Neural cell (in vitro differentiated cells): ENCODE measurements around the gene SERPINH1. TPM values are rescaled to one million over a fixed set of nuclear protein-coding genes. Genes with fewer than 3 reads are reported as not detected.
A peak's percentile ranks its signal among the peaks of the same experiment; 100 is the strongest.

Experiments
- H2AFZ ChIP-seq: fragments of 200-600, 300-800 bp; sonication (generic), shearing (Covaris generic); 2 replicates; pipeline ENCODE4 v1.6.0; 2014; ENCODE audit warnings: low read depth, mild to moderate bottlenecking, antibody characterized with exemption, low read length, moderate library complexity
- H3F3A ChIP-seq: fragments of 200-600 bp; shearing (Covaris generic); 2 replicates; pipeline ENCODE4 v1.6.1; 2016; ENCODE audit warnings: mild to moderate bottlenecking, moderate library complexity, mixed read lengths, antibody characterized with exemption, low read length; ENCODE audit not compliant: insufficient read depth, poor library complexity, severe bottlenecking
- H3K27ac ChIP-seq: fragments of 200-600, 300-800 bp; sonication (generic), shearing (Covaris generic); 2 replicates; pipeline ENCODE4 v1.5.1; 2014; ENCODE audit warnings: mild to moderate bottlenecking, low read length, moderate library complexity
- H3K27me3 ChIP-seq: fragments of 300-800, 200-600 bp; sonication (generic), shearing (Covaris generic); 2 replicates; pipeline ENCODE4 v1.6.0; 2014; ENCODE audit warnings: mild to moderate bottlenecking, low read depth, low read length, moderate library complexity; ENCODE audit not compliant: insufficient read depth
- H3K36me3 ChIP-seq: fragments of 300-800, 200-600 bp; sonication (generic), shearing (Covaris generic); 2 replicates; pipeline ENCODE4 v1.5.1; 2014; ENCODE audit warnings: mild to moderate bottlenecking, antibody characterized with exemption, low read length, moderate library complexity; ENCODE audit not compliant: insufficient read depth
- H3K4me2 ChIP-seq: fragments of 300-800, 200-600 bp; sonication (generic), shearing (Covaris generic); 2 replicates; pipeline ENCODE4 v1.6.0; 2014; ENCODE audit warnings: mild to moderate bottlenecking, low read length
- H3K4me3 ChIP-seq: fragments of 300-800, 200-600 bp; sonication (generic), shearing (Covaris generic); 2 replicates; pipeline ENCODE4 v1.5.1; 2014; ENCODE audit warnings: mild to moderate bottlenecking, low read length, moderate library complexity
- H3K79me2 ChIP-seq: fragments of 200-600 bp; shearing (Covaris generic); replicated peaks from 2 replicates; pipeline ENCODE4 v1.6.0; 2014; ENCODE audit warnings: mild to moderate bottlenecking, low read length, moderate library complexity; ENCODE audit not compliant: insufficient read depth
- H3K9ac ChIP-seq: fragments of 300-800, 200-600 bp; sonication (generic), shearing (Covaris generic); 2 replicates; pipeline ENCODE4 v1.6.1; 2016; ENCODE audit warnings: mild to moderate bottlenecking, low read length, mixed read lengths
- H3K9me2 ChIP-seq: fragments of 200-600 bp; shearing (Covaris generic); 2 replicates; pipeline ENCODE4 v1.6.1; 2016; ENCODE audit warnings: mild to moderate bottlenecking, low read length, mixed read lengths; ENCODE audit not compliant: insufficient read depth
- H3K9me3 ChIP-seq: fragments of 200-600, 300-800 bp; sonication (generic), shearing (Covaris generic); 2 replicates; pipeline ENCODE4 v1.6.1; 2016; ENCODE audit warnings: mild to moderate bottlenecking, mixed run types, low read length, moderate library complexity, mixed read lengths
- H4K20me1 ChIP-seq: fragments of 200-600 bp; shearing (Covaris generic); 2 replicates; pipeline ENCODE4 v1.6.1; 2016; ENCODE audit warnings: mild to moderate bottlenecking, mixed run types; ENCODE audit not compliant: insufficient read depth
- CTCF ChIP-seq: fragments of 450-650 bp; IDR thresholded peaks from 2 replicates; pipeline ENCODE4 v1.5.1; 2014; ENCODE audit warnings: antibody characterized with exemption, mild to moderate bottlenecking, moderate library complexity; ENCODE audit not compliant: poor library complexity, severe bottlenecking
- EP300 ChIP-seq: fragments of 450-650 bp; conservative IDR thresholded peaks from 2 replicates; pipeline ENCODE4 v1.6.1; 2014; ENCODE audit warnings: antibody characterized with exemption, mild to moderate bottlenecking, moderate library complexity; ENCODE audit not compliant: poor library complexity, severe bottlenecking
- EZH2 ChIP-seq: fragments of 200-600, 300-800 bp; shearing (Covaris generic), sonication (generic); IDR thresholded peaks from 2 replicates; pipeline ENCODE4 v1.6.1; 2014; ENCODE audit warnings: antibody characterized with exemption, low read length, borderline replicate concordance, mild to moderate bottlenecking; ENCODE audit not compliant: insufficient read depth, poor library complexity, severe bottlenecking
- MXI1 ChIP-seq: fragments of 450-650 bp; conservative IDR thresholded peaks from 2 replicates; pipeline ENCODE4 v1.6.1; 2014; ENCODE audit warnings: antibody characterized with exemption, mild to moderate bottlenecking; ENCODE audit not compliant: poor library complexity, severe bottlenecking
- POLR2AphosphoS5 ChIP-seq: IDR thresholded peaks from 2 replicates; pipeline ENCODE4 v1.6.1; 2012
- RAD21 ChIP-seq: fragments of 450-650 bp; conservative IDR thresholded peaks from 2 replicates; pipeline ENCODE4 v1.6.1; 2014; ENCODE audit warnings: antibody characterized with exemption, mild to moderate bottlenecking, moderate library complexity
- REST ChIP-seq: IDR thresholded peaks from 2 replicates; pipeline ENCODE4 v1.6.1; 2012; ENCODE audit warnings: borderline replicate concordance
- SMC3 ChIP-seq: fragments of 450-650 bp; conservative IDR thresholded peaks from 2 replicates; pipeline ENCODE4 v1.6.1; 2014; ENCODE audit warnings: antibody characterized with exemption, mild to moderate bottlenecking, moderate library complexity; ENCODE audit not compliant: poor library complexity
- TAF1 ChIP-seq: IDR thresholded peaks from 2 replicates; pipeline ENCODE4 v1.6.1; 2012; ENCODE audit warnings: low read depth
- polyA plus RNA-seq: library from polyadenylated mRNA; depleted of rRNA; stranded (reverse); fragments of >200 nt; gene quantifications from 2 replicates; pipeline ENCODE4 v1.2.3, GENCODE V29; 2014

Gene SERPINH1
- polyA plus RNA-seq, 1 donor from 2014 or later: 16.1 TPM

- Histone ChIP-seq H3K4me3 (no peak overlapping the region), H3K79me2 (no peaks in the 10 kb centered on the region), H3K9me2 (no peaks in the 10 kb centered on the region), H3K36me3 (no peaks in the 10 kb centered on the region), H3K9me3 (no peaks in the 10 kb centered on the region), H3K4me2 (no peak overlapping the region), H3K27ac (no peak overlapping the region), H2AFZ (no peak overlapping the region), H3K27me3 (no peaks in the 10 kb centered on the region), H4K20me1 (no peaks in the 10 kb centered on the region), H3K9ac (no peak overlapping the region), H3F3A (no peaks in the 10 kb centered on the region)
- TF ChIP-seq CTCF (peak; percentile 40), MXI1 (no peak)
These were observed 2.0 kb downstream of the SERPINH1 start for GRCh38 chr11:75563978-75564552.

- no peak for TF ChIP-seq POLR2AphosphoS5
- TF ChIP-seq EP300: no peak
- no peak for TF ChIP-seq REST
- TF ChIP-seq SMC3: no peak
- TF ChIP-seq CTCF: no peak
- no peak for TF ChIP-seq TAF1
- no peak for TF ChIP-seq EZH2
- TF ChIP-seq MXI1: no peak
- TF ChIP-seq RAD21: no peak
- H3K9ac ChIP-seq: no peak overlapping the region
- no peaks in the 10 kb centered on the region for H4K20me1 ChIP-seq
- no peak overlapping the region for H3K4me2 ChIP-seq
- H3K36me3 ChIP-seq: no peaks in the 10 kb centered on the region
- no peaks in the 10 kb centered on the region for H3K9me3 ChIP-seq
- H2AFZ ChIP-seq: no peak overlapping the region
- H3K27me3 ChIP-seq: no peaks in the 10 kb centered on the region
- H3K9me2 ChIP-seq: no peaks in the 10 kb centered on the region
- H3K27ac ChIP-seq: no peak overlapping the region
- no peaks in the 10 kb centered on the region for H3F3A ChIP-seq
- no peak overlapping the region for H3K4me3 ChIP-seq
- H3K79me2 ChIP-seq: no peaks in the 10 kb centered on the region
These were observed 3.3 kb downstream of the SERPINH1 start for GRCh38 chr11:75565221-75565814.
